Jurkat, Clone E6-1 (cell line): ENCODE measurements around the gene THAP3.

Experiments used
- DNase-seq: peaks from one replicate; pipeline ENCODE4 v3.0.0-alpha.2; 2011; ENCODE audit warnings: low read depth, low spot score
- H3K4me3 ChIP-seq: 2 replicates; pipeline ENCODE4 v1.5.1; 2011; ENCODE audit warnings: mild to moderate bottlenecking, low read length, control low read depth, moderate library complexity

The THAP3 gene

DNA sequence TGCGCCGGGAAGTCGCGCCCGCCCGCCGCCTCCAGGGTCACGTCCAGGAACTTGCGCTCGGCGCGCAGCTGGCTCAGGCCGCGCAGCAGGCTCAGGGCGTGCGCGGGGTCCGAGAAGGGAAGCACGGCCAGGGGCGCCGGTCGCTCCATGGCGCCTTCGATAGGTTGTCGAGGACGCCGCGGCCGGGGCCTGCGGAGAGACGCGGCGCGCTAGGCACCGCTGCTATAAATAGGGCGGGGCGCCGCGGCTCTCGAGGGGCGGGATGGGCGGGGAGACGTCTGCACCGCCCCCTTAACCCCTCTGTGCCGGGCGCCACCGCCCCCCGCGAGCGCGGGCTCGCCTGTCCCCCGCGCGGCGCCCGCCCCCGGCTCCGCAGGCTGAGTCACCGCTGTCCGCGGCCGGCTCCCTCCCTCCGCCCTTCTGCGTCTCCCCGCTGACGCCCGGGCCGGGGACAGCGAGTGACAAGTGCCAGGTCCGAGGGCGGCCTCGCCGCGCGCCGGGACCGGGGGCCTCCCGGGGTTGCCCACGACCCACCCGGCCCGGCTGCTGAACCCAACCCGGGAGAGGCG is 21.9 kb upstream of the THAP3 start, which contains the start of gene KLHL21:
KLHL21 (minus strand) TSS at position 201 of the 569 bp plus-strand sequence; CDS start at position 149, 52 bp downstream.
- H3K4me3 ChIP-seq, result peak within 1 kb of the TSS; percentile 88
- peak; percentile 57 for DNase-seq

DNA sequence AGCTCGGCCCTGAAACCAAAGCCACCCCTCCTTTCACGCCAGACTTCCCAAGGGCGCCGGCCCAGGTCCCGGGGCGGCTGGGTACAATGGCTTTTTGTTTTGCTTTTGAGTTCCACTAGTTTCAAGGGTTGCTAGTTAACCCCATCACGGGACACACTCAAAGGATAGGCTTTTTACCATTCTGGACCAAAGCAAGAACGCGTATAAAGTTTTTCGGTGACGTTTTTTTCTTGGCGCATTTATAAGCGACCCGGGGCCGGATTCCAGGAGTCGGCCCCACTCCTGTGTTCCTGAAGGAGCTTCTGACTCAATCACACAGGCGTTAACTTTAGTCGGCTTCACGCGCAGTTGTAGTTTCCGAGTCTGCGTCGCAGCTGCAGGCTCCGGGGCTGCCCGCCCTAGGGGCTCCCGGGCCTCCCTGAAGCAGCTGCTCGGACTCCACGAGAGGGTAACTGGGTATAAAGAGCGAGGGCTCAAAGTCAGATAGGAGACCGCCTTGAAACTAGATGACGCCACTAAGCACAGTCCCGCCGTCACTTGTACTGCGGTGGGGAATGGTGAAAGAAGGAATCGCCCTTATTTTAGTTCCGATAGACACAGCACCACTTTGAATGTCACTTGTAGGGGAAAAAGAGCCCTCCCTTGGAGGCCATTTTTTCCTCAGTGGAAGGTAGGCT is 21.3 kb upstream of the THAP3 start:
- peak overlapping the region; percentile 88 for H3K4me3 ChIP-seq
- no peak for DNase-seq

DNA sequence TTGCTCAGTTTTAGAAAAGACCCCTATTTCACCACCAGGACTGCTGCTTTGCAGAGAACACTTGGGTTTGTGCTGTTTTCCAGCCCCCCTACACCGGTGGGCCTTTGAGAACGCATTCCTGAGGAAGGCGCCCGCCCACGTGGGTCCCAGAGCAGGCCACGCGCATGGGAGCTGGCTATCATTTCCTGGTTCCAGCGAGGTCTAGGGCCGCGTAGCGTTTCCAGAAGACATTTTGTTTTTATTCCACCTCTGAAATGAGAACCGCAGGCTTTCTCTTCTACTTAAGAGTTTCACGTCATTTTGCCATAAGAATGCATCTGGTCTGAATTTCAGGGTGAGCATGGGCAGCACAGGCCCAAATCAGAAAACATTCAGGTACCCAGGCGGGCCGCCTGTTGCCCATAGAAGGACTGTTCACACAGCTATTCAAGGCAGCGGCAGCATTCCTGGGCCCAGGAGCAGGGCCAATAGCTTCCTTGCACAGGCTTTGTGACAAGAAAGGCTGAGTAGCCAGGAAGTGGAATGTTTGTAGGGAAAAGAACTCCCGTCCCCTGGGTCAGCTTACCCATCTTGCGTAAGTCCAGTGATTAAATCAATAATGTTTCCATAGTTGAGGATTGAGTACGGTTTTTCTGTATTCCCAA is 20.6 kb upstream of the THAP3 start:
- no peak for DNase-seq
- H3K4me3 ChIP-seq, result no peak overlapping the region

DNA sequence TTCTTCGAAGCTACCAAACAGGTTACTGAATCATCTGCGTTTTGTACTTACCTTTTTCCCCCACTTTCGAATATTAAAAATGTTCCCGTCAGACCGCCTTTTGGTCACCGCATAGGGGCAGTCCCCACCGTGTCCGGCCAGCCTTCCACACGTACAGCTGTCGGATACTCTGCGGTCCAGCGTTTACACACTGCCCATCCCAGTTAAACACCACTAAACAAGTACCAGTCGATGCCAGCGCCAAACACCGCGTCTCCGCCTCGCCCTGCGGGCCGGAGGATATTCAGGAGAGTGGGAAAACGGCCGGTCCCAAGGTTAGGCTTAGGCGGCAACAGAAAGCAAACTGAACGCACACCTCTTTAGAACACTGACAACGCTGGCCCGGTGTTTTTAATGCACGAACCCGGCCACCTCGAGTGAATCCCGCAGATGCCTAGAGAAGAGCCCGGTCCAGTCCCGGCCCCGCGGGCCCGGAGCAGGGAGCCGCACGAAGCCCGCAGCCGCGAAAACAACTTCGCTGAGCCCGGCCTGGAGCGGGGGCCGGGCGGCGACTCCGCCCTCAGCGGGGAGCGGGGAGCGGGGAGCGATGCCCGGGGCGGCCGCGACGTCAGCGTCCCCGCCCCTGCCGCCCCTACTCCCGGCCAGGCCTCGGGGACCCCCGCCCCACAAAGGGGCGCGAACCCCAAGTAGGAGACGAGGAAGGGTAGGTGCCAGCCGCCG is 11.9 kb upstream of the THAP3 start:
- H3K4me3 ChIP-seq, result peak overlapping the region; percentile 65
- DNase-seq, result no peak

DNA sequence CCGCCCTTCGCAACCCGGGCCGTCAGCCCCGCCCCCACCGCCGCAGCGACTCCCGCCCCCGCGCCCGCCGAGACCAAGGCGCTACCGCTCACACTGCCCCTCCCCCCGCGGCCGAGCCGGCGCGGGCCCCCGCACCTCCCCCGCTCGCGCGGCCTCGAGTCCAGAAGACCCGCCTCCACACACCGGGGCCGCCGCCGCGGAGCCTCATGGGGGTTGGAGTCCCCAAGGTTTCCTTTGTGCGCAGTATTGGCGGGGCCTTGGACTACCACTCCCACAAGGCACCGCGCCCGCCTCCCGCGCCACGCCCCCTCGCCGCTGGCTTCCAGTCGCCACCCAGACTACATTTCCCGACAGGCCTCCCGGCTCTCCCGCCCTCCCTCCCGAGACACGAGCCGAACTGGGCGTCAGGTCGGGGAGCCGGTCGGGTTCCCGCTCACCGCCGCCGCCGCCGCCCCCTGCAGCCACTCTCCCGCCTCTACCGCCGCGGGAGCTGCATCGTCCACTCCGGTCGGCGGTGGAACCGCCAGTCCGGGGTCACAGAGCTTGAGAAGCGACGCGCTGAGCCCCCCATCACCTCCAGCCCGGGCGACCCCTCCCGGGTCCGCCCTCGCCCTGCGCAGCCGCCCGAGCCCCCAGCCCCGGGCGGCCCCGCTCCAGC is 11.2 kb upstream of the THAP3 start, which contains the start of gene PHF13:
PHF13 (plus strand) TSS at position 371 of the 658 bp plus-strand sequence. CDS start 336 bp downstream, outside the sequence.
- DNase-seq, result peak; percentile 97
- peak within 1 kb of the TSS; percentile 65 for H3K4me3 ChIP-seq

DNA sequence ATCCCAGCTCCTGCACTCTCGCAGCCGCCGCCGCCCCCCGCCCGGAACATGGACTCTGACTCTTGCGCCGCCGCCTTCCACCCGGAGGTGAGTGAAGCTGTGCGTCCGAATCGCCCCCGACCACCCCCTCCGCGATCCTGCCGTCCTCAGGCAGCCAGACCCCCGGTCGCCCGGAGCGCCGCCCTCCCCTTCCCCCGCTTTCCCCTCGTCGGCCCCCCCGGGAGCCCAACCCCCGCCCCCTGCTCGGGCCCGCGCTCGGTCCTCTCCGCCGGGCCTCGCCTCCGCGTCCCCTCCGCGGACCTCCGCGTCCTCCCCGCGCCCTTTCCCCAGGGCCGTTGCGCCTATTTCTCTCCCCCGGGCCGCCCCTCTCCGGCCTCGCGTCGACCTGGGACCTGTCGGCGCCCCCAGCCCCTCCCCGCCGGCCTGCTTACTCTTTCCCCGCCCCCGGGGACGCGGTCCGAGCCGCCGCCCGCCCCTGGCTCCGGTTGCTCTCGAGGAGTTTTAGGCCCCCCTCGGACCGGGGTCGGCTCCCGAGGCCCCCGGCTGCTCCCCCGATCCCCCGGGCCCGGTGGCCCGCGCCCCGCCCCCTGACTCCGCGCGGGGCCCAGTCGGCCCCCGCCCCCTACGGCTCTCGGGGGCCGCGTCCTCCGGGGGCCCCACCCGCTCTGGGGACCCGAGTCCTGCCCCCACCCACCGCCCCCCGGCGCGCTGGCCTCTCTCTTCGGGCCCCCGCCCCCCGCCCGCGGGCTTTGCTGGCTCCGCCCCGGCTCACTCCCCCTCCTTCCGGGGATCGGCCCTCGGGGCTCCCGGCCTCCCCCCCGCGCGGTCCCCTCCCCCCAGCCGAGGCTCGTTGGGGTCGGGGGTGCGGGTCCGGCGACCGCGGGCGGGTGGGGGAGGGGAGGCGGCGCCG is 10.4 kb upstream of the THAP3 start:
- DNase-seq, result no peak

DNA sequence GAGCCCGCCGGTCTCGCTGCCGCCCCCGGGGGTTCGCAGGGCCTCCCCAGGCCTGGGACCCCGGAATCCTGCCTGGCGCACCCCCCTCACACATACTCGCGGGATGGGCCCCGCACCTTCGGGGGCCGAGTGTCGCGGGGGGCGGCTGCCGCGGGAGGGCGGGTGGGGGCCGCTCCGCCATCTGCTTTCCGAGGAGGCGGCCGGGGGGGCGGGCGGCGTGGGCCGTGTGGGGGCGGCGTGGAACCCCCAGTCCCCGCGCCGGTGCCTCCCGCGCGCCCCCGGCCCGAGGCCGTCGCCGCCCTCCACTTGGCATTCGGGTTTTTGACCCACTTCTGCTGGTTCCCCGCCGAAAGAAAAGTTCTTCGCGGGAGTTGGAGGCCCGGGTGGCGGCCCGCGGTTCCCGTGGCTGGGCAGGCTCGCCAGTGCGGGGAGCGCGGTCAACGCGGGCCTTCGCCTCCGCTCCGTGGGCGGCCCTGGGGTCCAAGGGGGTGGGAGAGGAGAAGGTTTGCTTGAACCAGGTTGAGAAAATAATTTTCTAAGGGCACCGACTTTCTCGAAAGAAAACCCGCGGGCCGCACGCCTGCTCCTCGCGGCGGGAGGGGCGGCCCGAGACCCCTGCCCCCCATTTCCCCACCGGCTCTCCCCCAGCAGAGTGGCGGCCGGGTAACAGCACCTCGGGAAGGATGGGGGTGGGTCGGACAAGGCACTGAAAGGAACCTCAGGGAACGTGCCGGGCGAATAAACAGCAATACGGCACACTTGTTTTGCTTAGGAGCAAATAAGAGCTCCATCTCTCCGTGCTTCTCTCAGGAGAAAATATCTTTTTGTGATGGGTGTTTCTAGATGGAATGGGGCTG is 9.5 kb upstream of the THAP3 start:
- DNase-seq, result no peak
- peak overlapping the region; percentile 61 for H3K4me3 ChIP-seq

More for the DNA sequence above, 10.4 kb upstream of the THAP3 start:
- peak overlapping the region; percentile 61 for H3K4me3 ChIP-seq

DNA sequence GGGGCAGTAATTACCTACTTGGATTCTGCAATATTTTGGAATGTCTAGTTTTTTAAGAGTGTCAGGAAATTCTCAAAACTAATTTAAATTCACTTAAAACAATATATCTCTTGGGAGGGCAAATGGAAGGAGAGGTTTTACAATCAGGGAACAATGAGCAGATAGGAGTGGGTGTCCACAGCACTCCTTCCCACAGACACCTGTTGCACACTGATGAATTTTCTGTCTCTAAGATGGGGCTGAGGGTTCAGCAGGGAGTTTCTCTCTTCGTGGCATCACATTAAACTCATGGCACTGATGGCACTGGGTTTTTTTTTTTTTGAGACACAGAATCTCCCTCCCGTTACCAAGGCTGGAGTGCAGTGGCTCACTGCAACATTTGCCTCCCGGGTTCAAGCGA is 5.6 kb upstream of the THAP3 start:
- no peak for DNase-seq
- no peak overlapping the region for H3K4me3 ChIP-seq

DNA sequence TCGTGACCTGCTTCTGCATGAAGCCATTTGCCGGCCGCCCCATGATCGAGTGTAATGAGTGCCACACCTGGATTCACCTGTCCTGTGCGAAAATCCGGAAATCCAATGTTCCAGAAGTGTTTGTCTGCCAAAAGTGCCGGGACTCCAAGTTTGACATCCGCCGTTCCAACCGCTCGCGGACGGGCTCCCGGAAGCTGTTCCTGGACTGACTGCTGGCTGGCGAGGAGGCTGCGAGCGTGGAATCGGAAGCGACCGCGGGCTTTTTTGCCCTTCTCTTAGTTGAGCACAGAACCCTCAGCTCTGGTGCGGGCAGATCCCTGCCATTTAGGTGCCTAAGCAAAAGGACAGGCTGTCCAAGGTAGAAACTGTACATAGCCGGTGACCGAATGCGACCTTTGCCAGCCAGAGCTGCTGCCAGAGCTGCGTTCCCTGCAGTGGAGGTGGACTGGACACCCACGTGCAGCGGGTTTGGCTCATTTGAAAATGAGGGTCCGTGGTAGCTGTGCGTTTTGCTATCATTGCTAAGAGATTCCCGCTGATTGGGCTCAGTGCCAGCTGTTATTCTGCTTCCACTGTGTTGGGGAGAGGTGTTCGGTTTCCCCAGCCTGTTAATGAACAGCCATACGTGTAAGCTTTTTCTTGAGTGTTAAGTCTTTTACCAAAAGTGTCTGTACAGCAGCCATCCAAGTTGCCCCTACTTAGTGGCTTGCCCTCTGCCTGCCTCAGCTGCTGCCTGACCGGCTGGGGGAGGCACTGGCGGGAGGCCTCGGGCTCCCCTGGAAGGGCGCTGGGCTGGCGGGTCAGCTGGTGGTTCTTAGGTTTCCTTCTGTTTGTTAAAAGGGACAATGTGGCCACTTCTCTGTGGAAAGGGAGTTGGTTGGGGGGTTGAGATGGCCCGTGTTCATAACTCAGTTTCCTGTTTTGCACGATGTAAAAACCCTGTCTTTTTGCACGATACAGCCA is 3.0 kb upstream of the THAP3 start:
- no peak for DNase-seq
- no peak overlapping the region for H3K4me3 ChIP-seq

DNA sequence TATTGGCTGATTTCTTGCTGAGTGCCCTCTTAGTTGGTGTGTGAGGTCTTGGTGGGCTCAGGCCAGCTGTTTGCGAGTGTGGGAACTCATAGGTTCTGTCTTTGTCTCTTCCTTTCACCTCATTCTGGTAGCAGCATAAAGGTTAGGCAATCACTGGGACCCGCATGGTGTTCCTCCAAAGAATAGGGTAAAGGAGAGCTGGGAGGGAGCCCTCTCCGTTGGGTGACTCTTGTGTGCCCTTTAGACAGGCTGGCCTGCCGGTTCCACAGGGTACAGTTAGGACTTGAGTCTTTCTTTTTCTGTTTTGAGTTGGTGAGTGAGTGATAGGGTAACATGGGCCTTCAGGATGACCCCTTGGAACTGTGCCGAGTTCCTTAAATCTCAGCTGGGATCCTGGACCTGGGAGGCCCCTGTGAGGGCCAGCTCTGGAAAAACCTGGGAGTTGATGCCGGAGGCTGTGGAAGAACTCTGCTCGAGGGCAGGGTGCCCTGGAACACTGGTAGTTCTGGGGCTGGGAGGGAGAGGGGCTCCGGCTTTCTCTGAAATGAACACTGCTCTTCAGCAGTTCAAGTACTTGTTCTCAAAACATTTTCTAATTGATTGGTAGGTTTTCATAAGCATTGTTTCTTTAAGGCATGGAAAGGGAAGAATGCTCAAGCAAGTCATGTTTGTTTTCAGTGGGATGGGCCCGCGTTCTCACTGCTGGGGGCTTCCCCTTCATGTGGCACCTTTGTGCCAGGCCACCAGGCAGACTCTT is 2.1 kb upstream of the THAP3 start:
- no peak for DNase-seq
- no peak overlapping the region for H3K4me3 ChIP-seq

DNA sequence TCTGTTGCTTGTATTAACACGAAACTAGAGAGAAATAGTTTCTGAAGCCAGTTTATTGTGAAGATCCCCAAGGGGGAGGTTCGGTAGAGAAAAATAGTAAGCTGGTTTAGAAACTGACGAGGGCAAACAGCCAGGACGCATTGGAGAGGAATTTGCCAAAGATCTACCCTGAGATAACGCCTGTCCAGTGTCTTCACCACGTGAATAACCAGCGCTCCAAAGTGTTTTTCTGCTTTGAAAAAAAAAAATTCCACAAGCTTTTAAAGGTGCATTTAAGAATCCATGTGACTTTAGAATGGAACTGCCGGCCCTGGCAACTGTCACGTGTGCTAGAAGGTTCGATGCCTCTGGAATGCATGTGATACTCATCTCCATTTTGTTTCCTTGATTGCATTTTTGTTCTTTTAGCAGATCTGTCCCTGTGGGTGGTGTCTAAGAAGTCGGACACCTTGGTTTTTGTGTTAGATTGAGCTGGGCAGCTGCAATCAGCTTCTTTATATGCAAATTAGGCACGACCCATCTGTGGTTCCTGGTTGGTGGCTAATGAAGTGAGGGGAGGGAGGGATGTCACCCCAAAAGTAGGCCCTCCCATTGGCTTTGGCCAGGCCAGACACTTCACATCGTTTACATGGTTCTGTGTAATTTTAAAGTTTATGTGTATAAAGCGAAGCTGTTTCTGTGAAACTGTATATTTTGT is 1.3 kb upstream of the THAP3 start:
- H3K4me3 ChIP-seq, result no peak overlapping the region
- DNase-seq, result no peak

DNA sequence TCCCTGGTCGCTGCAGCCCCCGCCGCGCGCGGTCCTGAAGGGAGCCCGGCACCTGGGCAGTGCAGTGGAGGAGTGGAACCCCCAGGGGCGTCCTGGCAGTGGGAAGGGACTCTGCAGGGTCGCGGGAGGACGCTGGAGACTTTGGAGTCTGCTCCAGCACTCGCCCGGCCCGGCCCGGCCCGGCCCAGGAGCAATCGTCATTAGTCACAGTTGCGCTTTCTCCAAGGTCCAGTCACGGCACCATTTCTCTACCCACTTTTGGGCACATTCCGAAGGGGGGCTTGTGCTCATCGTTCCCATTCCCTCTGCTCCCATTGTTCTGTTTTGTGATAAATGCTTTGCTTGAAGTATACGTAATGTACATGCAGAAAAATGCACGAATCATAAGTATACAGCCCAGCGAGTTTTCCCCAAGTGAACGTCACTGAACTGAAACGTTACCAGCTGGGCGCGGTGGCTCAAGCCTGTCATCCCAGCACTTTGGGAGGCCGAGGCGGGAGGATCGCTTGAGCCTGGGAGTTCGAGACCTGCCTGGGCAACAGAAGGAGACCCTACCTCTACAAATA is 999 bp downstream of the THAP3 start:
- DNase-seq, result no peak
- H3K4me3 ChIP-seq, result peak overlapping the region; percentile 74

DNA sequence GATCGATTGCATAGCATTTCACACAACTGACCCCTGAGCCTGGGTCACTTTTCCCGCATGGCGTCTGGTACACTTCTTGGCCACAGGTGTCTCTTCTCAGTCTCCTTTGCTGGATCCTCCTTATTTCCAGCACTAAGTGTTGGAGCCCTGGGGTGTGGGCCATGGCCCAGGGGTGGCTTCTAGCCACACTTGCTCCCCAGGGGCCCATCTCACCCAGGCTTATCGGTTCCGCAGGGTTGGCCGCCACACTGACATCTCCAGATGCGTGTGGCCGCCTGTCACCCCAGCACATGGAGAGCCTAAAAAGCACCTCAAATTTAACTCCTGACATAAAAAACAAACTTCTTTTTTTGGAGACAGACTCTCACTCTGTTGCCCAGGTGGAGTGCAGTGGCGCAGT is 2.4 kb downstream of the THAP3 start:
- no peak overlapping the region for H3K4me3 ChIP-seq
- no peak for DNase-seq

DNA sequence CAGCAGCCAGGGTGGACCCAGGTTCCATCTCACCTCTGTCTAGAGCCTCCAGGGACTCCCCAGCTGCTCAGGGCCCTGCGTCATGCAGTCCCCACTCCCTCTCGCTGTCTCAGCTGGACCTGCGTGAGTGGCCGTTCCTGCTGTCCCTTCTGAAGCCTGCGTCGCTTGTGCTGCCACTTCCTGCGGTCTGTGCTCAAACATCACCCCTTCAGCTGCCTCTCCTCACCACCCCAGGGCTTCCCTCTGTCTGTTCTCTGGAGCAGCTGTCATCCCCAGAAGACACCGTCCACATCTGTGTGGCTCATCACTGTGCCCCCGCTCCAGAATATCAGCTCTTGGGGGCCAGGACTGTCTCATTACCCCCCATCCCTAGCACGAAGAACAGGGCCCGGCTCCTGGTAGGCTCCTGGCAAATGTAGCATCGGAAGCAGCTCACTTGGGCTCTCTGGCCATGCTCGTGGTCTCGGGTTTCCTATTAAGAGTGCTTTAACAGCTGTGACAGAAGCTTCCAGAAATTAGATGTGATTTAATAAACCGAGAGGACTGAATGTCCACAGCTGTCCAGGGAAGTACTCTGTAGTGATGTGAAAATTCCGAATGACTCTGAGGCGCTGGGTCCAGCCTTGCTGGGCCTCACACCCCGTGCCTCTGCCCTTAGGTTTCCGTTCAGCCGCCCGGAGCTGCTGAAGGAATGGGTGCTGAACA is 3.3 kb downstream of the THAP3 start:
- DNase-seq, result no peak
- no peak overlapping the region for H3K4me3 ChIP-seq
